Fibroblast of the conjunctiva (primary cell): ENCODE data around the gene SIRPA.

Source experiments
- DNase-seq: peaks from one replicate; pipeline ENCODE4 v3.0.0-alpha.2; 2010; ENCODE audit warnings: low read depth

Gene SIRPA

GRCh38 chr20:1870792-1871550 is 24.2 kb upstream of the SIRPA start:
- no peak for DNase-seq

- DNase-seq = no peak
These were observed 23.3 kb upstream of the SIRPA start for GRCh38 chr20:1871807-1872458.

GRCh38 chr20:1872459-1873097 is 22.6 kb upstream of the SIRPA start:
- DNase-seq = no peak

GRCh38 chr20:1874450-1875182 is 20.6 kb upstream of the SIRPA start:
- DNase-seq = no peak

GRCh38 chr20:1875183-1875554 is 20.0 kb upstream of the SIRPA start:
- no peak for DNase-seq

GRCh38 chr20:1875762-1876161 is 19.4 kb upstream of the SIRPA start:
- DNase-seq = no peak

- no peak for DNase-seq
These were observed 18.8 kb upstream of the SIRPA start for GRCh38 chr20:1876217-1876921.

GRCh38 chr20:1876975-1877608 is 18.1 kb upstream of the SIRPA start:
- no peak for DNase-seq

- no peak for DNase-seq
These were observed 17.5 kb upstream of the SIRPA start for GRCh38 chr20:1877609-1878200.

- no peak for DNase-seq
These were observed 15.8 kb upstream of the SIRPA start for GRCh38 chr20:1879369-1879768.

- no peak for DNase-seq
These were observed 15.3 kb upstream of the SIRPA start for GRCh38 chr20:1879934-1880333.

GRCh38 chr20:1880529-1881239 is 14.5 kb upstream of the SIRPA start:
- no peak for DNase-seq

- DNase-seq = no peak
These were observed 13.9 kb upstream of the SIRPA start for GRCh38 chr20:1881240-1881835.

GRCh38 chr20:1882026-1882425 is 13.2 kb upstream of the SIRPA start:
- DNase-seq = no peak

- DNase-seq = no peak
These were observed 11.2 kb upstream of the SIRPA start for GRCh38 chr20:1883986-1884385.

- DNase-seq = no peak
These were observed 10.0 kb upstream of the SIRPA start for GRCh38 chr20:1885254-1885653.

GRCh38 chr20:1885940-1886693 is 9.1 kb upstream of the SIRPA start:
- DNase-seq = no peak

- DNase-seq = no peak
These were observed 7.9 kb upstream of the SIRPA start for GRCh38 chr20:1887321-1887720.

GRCh38 chr20:1887756-1888155 is 7.5 kb upstream of the SIRPA start:
- DNase-seq = no peak
